GM21390 (cell line): Measurements from ENCODE around the gene POTEG.
"Not testable (repeated sequence)": the region's sequence is repeated elsewhere in the genome, so short reads cannot be mapped to it uniquely, and the experiment has no call there.

ENCODE experiments used
- ATAC-seq: cut with Tn5 transposase; IDR thresholded peaks from one replicate; pipeline ENCODE4 v1.9.1; 2021; ENCODE audit not compliant: unreplicated experiment

POTEG gene

DNA sequence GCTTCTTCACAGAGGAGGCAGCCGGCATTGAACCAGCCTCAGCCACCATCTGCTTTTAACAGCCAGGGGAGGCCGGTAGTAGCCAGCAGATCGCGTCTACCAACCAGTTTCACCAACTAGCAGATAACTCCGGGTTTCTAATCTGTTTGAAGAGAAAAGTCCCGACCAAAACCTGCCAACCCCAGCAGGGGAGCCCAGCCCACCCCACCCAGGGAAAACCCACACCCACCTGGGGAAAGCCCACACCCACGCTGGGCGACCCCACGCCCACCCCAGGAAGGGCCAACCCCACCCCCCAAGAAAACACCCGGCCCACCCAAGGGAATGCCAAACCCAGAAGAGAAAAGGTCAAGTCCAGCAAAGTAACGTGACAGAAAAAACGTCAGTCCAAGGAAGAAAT, at the start of gene POTEG:
TSS of gene POTEG (minus strand) at position 101 of the 400 bp plus-strand sequence. CDS start at position 49, 52 bp downstream.
- ATAC-seq, result not testable (repeated sequence)

DNA sequence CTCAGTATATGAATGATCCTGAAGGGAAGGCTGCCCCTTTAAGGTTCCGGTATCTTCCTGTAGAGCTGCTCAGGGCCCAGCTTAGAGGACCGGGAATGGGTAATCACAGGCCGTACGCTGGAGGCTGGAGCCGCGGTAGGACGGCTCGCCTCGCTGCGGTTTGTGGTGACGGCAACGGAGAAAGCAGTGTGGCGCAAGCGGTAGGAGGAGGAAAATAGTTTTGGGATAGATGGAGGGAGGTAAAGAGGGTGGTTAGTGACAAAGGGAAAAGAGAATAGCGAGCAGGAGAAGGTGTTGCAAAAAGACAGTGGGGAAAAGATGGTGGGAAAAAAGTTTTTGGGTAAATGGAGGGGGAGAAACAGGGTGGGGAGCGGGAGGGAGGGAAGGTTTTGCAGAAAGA, 48.0 kb upstream of the POTEG start:
- ATAC-seq, result not testable (repeated sequence)

DNA sequence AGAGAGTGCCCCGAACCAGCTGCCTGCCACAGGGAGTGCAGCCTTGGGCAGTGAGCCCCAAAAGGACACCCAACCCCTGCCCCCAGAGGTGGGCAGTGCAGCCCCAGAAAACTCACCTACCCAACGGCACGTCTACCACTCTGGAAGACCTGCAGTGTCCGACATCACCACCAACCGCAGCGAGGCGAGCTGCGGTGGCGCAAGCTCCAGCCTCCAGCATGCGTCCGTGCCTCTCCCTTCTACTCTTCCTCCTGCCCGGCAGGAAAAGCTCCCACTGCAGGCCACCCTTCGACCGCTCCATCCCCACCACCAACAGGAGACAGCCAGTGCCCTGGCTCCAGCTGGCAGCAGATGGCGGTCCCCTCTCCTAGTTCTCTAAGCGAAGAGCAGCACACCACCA, 47.3 kb upstream of the POTEG start:
- ATAC-seq, result not testable (repeated sequence)

DNA sequence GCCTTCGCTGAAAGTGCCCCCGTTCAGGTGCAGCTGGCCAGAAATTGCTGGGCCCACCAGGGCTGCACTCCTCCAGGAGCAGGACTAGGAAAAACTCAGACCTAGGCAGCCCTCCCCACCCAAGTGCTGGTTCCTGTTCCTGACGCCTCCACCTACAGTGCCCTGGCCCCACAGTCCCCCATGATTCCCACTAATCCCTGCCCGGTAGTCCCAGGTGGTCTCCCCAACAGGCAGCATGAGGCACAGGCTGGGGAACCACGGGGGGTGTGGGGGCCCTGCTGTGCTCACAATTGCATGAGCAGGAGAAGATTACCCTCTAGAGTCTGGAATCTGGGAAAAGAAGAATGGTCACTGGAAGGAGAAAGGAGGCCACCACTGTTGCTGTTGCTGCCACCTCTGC, 46.4 kb upstream of the POTEG start:
- ATAC-seq, result not testable (repeated sequence)

DNA sequence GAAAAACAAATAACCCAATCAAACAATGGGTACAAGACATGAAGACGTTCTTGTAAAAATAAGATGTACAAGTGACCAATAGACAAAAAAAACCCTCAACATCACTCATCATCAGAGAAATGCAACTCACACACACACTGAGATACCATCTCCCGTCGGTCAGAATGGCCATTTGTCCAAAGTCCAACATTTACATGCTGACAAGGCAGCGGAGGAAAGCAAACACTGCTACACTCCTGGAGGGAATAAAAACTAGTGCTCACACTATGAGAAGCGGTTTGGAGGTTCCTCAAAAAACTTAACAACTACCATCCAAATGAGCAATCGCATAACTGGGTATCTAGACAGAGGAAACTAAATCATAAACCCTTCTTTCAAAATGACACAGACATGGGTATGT, 11.6 kb upstream of the POTEG start:
- not testable (repeated sequence) for ATAC-seq

DNA sequence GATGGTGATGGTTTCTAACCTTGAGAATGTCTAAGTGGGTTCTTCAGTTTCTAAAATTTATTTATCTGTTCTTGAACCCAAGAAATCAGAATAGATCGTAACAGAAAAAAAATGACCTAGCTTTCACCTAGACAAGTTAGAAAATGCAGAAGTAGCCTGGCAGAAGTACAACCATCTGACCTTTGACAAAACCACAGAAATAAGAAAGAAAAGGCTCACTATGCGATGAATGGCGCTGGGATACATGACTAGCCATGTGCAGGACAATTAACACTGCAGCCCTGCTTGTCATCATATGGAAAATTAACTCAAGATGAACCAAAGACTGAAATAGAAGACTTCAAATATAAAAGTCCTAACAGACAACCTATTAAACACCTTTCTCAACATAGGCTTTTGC, 5.7 kb upstream of the POTEG start:
- ATAC-seq, result not testable (repeated sequence)

DNA sequence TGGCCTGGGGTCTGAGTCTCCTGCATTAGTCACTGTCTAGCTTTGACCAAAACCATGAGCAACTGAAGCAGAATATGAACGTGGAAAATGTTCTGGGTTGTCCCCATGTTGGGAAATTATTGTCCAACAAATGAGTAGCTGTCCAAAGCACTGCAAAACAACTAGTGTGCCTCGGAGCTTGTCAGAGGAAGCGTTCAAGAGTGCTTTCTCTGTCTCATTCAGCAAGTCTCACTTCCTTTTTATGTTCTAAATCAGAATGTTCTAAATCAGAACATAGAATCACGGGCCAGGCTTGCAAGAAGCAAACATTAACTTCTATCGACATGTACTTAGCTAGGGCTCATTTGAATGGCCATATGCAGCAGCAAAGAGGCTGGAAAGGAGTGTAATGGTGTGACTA, 5.1 kb upstream of the POTEG start:
- not testable (repeated sequence) for ATAC-seq

DNA sequence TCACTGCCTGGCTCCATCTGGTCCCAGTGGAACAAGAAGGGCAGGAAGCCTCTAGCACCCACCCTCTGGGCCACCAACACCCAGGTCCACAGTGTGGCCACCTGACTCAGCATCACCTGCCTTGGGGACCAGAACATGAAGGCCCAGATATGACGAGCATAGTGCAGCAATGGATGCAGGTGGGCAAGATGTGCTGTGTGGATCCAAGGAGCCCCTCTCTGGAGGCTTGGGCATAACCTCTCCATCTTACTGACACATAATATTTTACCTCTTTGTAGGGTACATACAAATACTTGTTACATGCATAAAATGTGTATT, 2.9 kb upstream of the POTEG start:
- not testable (repeated sequence) for ATAC-seq

DNA sequence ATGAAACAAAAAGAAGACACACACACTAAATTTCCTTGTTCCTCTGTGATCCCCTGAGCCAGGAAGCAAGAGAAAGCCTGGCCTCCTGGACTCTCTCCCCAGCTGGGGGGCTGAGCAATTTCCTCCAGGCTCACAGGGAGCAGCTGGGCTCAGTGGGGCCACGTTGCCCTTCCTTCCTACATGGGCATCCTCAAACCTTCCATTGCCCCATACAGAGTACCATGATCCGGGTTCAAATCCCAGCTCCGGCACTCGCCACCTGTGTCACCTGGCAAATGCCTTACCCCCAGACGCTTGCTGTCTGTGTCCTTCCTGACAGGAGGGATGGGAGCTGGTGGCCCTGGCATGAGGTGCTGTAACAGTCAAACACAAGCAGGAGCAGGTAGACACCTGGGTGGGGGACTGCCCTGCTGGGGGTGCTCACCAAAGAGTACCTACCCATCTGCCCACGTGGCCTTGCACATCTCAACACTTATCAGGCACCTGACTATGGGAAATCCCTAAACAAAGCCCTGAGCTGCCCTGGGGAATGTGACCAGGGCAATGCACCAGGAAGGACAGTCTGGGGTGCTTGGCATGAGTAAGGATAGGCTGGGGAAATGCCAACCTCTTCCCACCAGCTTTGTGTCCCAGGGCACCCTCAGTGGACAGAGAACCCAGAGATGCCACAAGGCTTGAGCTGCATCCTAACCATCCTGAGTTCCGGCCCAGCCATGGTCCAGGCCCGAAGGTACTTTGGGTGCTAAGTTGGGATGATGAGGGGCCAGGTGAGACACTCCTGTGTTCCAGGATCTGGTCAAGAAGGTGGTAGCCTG, 2.4 kb upstream of the POTEG start:
- not testable (repeated sequence) for ATAC-seq

DNA sequence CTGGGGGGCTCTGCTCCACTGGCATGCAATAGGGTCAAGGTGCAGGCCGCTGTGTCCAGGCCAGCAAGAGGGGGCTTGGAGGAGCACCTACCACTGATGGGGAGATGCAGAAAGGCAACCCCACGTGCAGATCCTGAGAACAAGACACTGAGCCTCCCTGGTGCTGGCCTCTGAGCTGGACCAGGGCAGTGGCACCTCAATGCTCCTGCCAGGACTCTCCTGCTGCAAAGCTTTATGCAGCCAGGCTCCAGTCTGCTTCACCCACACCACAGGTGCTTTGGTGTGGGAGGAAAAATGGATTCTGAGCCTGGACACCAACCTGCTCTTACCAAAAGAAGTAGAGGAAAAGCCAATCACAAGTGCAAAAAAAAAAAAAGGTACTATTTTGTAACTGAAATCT, 1.7 kb upstream of the POTEG start:
- ATAC-seq, result not testable (repeated sequence)

DNA sequence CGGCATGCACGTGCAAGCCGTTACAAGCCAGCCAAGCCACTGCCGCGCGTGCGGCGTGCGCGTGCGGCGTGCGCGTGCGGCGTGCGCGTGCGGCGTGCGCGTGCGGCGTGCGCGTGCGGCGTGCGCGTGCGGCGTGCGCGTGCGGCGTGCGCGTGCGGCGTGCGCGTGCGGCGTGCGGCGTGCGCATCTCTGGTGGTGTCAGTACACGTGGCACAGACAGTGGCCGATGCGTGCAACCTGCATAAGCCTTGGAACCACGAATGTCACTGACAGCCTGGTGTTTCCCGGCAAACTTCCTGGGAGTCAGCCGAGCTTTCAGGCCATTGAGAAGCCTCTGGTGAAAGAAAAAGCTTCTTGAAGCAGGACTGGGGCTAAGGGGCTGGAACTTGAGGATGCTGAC, 750 bp upstream of the POTEG start:
- not testable (repeated sequence) for ATAC-seq

DNA sequence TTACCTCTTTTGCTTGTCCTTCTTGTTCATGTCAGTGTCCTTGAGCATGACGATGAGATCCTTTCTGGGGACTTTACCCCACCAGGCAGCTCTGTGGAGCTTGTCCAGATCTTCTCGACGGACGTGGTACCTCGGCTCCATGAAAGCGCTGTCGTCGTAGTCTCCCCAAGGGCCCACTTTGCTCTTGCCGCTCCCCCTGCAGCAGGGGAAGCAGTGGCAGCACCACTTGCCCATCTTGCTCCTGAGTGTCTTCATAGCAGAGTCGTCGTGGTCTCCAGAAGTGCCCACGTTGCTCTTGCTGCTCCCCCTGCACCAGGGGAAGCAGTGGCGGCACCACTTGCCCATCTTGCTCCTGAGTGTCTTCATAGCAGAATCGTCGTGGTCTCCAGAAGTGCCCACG, 376 bp downstream of the POTEG start:
- not testable (repeated sequence) for ATAC-seq

DNA sequence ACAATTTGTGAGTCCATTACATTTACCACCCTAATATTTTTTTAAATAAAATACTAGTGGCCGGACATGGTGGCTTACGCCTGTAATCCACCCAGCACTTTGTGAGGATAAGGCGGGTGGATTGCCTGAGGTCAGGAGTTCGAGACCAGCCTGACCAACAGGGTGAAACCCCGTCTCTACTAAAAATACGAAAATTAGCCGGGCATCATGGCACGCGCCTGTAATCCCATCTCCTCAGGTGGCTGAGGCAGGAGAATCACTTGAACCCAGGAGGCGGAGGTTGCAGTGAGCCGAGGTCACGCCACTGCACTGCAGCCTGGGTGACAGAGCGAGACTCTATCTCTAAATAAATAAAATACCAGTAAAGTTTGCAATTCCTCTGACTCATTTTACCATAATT, 25.6 kb downstream of the POTEG start:
- ATAC-seq, result not testable (repeated sequence)

DNA sequence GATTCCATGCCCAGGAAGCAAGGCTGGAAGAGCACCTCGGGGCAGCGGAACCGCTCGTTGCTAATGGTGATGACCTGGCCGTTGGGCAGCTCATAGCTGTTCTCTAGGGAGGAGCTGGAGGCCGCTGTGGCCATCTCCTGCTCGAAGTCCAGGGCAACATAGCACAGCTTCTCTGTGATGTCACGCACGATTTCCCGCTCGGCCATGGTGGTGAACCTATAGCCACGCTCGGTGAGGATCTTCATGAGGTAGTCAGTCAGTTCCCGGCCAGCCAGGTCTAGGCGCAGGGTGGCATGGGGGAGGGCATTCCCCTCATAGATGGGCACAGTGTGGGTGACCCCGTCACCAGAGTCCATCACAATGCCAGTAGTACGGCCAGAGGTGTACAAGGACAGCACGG, 32.0 kb downstream of the POTEG start:
- not testable (repeated sequence) for ATAC-seq

DNA sequence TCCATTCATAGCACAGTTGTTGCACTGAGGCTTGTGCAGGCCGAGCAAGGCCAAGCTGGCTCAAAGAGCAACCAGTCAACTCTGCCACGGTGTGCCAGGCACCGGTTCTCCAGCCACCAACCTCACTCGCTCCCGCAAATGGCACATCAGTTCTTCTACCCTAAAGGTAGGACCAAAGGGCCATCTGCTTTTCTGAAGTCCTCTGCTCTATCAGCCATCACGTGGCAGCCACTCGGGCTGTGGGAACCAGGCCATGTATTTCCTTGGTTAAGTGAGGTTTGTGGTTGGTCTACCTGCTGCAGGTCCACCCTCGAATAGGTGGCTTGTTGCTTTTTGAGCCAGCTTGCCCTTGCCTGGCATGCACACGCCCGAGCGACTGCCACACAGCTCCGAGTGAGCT, 39.4 kb downstream of the POTEG start:
- ATAC-seq, result not testable (repeated sequence)

DNA sequence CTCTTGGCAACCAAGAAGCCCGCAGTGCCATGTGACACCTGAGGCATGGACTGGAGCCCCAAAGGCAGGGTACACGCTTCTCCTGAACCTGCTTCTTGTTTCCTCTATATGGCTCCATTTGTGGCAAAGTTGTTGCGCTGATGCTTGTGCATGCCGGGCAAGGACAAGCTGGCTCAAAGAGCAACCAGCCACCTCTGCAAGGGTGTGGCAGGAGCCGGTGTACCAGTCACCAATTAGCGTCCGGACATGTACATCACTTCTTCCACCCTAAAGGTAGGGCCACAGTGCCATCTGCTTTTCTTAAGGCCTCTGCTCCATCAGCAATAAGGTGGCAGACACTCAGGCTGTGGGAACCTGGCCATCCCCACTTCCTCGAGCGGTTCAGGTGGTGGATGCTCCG, 43.9 kb downstream of the POTEG start:
- ATAC-seq, result not testable (repeated sequence)

DNA sequence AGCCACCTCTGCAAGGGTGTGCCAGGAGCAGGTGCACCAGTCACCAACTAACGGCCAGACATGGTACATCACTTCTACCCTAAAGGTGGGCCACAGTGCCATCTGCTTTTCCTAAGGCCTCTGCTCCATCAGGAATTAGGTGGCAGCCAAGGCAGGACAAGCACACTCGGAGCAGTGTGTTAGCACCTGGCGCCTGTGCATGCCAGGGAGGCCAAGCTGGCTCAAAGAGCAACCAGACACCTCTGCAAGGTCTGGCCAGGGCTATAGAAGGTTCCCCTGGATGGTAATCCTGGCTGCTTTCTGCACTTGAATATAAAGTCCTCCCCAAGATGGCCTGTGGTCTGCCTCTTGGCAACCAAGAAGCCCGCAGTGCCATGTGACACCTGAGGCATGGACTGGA, 45.4 kb downstream of the POTEG start:
- ATAC-seq, result not testable (repeated sequence)

DNA sequence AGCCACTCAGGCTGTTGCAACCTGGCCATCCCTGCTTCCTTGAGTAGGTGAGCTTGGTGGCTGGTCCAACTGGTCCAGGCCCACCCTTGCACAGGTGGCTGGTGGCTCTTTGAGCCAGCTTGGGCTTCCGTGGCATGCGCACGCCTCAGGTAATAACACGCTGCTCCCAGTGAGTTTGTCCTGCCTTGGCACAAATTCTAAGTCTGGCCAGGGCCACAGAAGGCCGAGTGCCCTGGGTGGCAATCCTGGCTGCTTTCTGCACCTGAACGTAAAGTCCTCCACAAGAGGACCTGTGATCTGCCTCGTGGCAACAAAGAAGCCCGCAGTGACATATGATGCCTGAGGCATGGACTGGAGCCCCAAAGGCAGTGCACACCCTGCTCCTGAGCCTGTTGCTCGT, 47.1 kb downstream of the POTEG start:
- ATAC-seq, result not testable (repeated sequence)

DNA sequence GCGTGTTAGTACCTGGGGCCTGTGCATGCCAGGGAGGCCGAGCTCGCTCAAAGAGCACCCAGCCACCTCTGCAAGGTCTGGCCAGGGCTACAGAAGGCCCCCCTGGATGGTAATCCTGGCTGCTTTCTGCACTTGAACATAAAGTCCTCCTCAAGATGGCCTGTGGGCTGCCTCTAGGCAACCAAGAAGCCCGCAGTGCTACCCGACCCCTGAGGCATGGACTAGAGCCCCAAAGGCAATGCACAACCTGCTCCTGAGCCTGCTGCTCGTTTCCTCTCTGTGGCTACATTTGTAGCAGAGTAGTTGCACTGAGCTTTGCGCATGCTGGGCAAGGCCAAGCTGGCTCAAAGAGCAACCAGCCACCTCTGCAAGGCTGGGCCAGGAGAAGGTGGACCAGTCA, 47.8 kb downstream of the POTEG start:
- ATAC-seq, result not testable (repeated sequence)

DNA sequence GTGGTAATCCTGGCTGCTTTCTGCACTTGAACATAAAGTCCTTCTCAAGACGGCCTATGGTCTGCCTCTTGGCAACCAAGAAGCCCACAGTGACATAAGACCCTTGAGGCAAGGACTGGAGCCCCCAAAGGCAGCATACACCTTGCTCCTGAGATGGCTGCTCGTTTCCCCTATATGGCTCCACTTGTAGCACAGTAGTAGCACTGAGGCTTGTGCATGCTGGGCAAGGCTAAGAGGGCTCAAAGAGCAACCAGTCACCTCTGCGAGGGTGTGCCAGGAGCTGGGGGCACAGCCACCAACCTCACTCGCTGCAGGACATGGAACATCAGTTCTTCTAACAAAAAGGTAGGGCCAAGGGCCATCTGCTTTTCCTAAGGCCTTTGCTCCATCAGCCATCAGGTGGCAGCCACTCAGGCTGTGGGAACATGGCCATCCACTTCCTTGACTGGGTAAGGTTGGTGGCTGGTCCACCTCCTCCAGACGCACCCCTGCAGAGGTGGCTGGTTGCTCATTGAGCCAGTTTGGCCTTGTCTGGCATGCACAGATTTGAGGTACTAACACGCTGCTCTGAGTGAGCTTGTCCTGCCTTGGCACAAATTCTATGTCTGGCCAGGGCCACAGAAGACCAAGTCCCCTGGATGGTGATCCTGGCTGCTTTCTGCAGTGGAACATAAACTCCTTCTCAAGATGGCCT, 49.9 kb downstream of the POTEG start:
- ATAC-seq, result not testable (repeated sequence)

DNA sequence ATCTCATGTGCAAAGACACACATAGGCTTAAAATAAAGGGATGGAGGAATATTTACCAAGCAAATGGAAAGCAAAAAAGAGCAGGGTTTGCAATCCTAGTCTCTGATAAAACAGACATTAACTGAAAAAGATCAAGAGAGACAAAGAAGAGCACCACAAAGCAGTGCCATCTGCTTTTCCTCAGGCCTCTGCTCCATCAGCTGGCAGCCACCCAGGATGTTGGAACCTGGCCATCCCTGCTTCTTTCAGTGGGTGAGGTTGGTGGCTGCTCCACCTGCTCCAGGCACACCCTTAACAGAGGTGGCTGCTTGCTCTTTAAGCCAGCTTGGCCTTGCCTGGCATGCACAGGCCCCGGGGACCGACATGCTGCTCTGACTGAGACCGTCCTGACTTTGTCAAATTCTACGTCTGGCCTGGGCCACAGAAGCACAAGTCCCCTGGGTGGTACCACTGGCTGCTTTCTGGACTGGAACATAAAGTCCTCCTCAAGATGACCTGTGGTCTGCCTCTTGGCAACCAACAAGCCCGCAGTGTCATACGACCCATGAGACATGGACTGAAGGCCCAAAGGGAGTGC, 51.0 kb downstream of the POTEG start:
- not testable (repeated sequence) for ATAC-seq

DNA sequence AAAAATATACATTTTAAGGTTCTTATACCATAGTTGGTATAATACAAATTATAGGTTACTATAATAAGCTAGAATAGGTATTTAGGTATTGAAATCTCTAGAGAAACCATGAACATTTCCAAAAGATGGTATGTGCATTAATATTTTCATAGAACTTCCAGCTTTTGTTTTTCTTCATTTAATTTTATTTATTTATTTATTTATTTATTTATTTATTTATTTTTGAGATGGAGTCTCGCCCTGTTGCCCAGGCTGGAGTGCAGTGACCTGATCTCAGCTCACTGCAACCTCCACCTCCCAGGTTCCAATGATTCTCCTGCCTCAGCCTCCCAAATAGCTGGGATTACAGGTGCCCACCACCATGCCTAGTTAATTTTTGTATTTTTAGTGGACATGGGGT, 54.0 kb downstream of the POTEG start:
- ATAC-seq, result not testable (repeated sequence)
